Measurements from ENCODE around the gene COL4A6.
"Not testable (repeated sequence)": the region's sequence is repeated elsewhere in the genome, so short reads cannot be mapped to it uniquely, and the experiment has no call there.

COL4A6 gene

DNA sequence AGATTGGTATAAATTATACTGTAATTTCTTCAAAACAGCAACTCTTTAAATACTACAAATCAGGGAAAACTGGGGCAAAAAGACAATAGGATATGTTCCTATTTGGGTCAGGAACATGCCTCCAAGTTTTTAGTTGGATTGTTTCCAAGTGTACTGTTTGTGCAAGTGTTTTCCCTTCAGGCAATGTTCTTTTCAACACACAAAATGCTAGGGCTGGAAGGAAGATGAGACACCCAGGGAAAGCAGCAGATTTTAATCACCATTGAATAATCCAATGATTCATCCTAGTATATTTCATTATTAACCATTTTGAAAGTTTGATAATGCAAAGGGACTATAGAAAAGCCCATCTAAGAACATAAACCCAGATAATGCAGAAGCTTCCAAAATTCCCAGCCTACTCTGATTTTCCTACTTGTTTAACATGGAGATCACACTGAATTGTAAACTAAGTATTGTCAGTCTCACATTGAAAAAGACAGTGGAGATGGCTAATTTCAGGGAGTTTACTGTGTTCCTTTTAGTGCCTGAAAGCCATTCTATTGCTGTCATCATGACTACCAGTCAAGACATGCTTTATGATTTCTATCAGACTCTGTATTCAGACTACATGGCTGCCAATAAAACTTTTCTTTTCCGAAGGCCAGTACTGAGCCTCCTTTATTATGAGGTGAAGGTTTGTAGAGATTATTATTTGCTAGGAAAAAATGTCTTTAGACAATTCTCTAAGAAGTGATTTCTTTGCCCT is 38.6 kb downstream of the COL4A6 start:
- no peak for DNase-seq (ENCODE audit: low read depth in 2 of 3, low spot score in 2 of 3)

DNA sequence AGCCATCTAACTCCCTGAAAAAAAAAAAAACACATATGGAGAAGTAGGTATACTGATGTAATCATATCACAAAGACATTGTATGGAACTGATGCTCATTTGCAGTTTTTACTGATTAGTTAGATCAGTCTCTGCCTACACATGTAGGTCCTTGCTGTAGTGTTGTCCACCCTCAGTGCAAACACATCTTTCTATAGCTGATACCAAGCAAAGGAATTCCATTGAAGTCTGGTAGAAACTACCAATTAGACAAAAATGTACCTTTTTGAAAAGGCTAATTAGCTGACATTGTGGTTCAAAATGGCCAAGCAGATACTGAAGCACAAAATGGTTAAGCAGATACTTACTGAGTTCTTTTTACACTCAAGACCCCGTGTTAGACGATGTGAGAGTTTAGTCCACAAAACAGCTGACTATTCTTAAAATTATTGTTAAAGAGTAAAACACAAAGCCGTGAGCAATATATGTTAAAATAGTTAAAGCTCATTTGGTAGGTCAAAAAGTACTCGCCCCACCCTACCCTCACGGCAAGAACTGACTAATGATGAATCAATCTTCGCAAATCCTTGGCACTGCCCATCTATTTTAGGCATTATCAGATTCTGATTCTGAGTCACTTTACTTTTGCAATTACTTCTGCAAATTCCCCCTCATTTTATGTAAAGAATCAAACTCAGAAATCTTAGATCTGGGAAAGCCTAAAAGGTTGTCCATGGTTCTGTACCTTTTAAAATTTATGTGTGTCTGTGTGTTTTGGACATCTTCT is 40.4 kb downstream of the COL4A6 start:
- DNase-seq (ENCODE audit: low read depth in 2 of 3, low spot score in 2 of 3), result no peak

DNA sequence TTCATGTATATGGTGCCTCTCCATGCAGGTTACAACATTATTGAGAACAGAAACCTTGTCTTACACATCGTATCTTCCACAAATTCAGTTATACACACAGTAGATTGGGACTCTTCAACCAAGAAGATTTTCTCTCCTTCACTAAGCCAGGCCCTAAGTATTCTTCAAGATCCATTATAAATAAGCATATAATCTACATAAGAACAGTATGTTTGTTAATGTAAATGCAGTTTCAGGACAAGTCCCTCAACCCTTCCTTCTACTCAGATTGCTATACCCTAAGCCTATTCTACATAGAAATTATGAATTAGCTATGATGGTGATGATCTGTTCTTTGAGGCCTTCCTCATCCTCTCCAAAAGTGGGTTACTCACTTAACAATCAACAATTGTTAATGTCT is 41.2 kb downstream of the COL4A6 start:
- no peak for DNase-seq (ENCODE audit: low read depth in 2 of 3, low spot score in 2 of 3)

DNA sequence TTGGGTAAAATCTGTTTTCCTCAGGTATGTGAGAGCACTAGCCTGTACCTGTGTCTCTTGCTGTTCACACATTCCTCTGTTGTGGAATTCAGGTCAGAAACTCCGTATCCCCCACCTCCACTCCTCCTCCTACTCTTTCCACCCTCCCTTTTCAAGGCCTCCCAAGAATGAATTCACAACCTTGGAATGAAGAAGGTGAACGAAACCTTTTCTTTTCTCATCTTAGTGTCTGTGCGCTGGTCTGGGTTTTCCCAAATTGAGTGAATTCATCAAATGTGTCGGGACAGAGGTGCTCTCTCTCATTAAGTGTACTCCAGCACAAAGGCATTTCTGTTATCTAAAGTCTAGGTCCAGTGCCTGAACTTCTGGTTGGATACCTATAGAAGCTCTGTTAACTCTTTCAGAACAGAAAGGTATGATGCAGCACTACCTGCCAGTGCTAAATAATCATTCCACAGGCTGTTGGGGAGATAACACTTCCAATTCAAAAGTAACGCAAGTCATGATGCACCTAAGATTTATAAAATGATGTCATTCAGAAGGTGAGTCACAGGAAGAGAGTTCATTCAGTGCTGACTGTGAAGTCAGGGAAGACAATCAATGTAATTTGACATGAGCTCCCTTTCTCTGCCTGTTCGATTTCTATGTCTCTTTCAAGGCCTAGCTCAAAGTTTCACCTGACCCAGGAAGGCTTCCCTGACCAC is 41.9 kb downstream of the COL4A6 start:
- no peak for DNase-seq (ENCODE audit: low read depth in 2 of 3, low spot score in 2 of 3)

DNA sequence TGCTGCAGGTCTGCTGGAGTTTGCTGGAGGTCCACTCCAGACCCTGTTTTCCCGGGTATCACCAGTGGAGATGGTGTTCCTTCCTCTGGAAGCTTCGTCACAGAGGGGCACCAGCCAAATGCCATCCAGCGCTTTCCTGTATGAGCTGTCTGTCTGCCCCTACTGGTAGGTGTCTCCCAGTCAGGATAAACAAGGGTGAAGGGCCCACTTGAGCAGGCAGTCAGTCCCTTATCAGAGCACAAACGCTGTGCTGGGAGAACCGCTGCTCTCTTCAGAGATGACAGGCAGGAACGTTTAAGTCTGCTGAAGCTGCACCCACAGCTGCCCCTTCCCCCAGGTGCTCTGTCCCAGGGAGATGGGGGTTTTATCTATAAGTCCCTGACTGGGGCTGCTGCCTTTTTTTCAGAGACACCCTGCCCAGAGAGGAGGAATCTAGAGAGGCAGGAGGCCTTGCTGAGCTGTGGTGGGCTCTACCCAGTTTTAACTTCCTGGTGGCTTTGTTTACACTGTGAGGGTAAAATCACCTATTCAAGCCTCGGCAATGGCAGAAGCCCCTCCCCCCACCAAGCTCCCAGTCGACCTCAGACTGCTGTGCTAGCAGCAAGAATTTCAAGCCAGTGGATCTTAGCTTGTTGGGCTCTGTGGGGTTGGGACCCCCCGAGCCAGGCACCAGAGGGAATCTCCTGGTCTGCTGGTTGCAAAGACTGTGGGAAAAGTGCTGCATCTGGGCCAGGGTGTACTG is 47.1 kb downstream of the COL4A6 start:
- DNase-seq (ENCODE audit: low read depth in 2 of 3, low spot score in 2 of 3), result not testable (repeated sequence)

DNA sequence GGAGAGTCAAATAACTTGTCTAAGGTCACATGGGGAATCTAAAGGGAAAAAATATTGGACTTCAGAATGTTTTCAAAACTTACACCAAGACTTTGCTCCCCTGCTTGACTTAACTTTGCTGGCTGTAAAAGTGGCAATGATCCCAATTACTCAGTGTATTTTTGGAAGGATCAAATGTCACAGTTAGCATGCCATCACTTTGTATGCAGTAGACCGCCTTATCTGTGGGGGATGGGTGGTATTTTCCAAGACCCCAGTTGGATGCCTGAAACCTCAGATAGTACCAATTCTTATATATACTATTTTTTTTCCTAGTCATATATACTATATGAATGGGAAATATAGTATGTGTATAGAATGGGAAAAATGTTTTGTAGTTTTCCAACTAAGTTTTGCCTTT is 53.4 kb downstream of the COL4A6 start:
- no peak for DNase-seq (ENCODE audit: low read depth in 2 of 3, low spot score in 2 of 3)

DNA sequence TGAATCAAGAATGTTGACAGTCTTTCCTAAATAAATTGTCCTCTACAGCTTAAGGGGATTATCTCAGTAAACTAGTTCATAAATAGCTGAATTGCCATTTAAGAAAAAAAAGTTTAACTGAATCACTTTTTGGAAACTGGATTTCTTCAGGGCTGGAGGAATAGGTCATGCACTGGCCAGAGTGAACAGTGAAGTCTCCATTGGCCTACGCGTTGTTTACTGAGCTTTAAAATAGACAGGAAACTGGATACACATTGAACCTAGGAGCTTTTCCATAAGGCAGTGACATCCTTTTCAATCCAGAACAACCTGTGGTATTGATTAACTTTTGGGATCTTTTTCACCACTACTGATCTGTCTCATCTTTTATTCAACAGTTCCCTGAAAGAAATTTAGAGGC is 58.0 kb downstream of the COL4A6 start:
- no peak for DNase-seq (ENCODE audit: low read depth in 2 of 3, low spot score in 2 of 3)

DNA sequence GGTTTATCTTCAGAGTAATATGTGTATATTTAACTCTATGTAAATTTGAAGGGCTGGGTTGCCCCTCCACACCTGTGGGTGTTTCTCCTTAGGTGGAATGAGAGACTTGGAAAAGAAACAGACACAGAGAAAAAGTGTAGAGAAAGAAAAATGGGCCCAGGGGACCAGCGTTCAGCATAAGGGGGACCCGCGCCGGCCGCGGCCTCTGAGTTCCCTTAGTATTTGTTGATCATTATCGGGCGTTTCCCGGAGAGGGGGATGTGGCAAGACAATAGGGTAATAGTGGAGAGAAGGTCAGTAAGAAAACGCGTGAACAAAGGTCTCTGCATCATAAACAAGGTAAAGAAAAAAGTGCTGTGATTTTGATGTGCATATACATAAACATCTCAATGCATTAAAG is 61.4 kb downstream of the COL4A6 start:
- not testable (repeated sequence) for DNase-seq (ENCODE audit: low read depth in 2 of 3, low spot score in 2 of 3)

DNA sequence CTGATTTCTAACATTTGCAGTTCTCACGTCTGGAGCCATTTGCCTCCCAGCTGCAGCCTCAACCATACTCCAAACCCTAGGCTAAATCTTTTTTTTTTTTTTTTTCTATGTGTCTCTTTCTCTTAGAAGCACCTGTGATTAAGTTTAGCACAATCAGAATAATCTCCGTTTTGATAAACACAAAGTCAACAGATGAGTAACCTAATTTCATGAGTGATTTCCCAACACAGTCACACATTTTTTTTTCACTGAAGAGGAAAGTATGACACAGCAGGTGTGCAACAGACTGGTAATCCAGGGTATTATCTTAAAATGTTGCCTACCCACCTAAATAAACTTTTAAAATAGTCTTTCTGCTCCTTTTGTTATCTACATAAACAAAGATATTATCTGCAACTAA is 62.6 kb downstream of the COL4A6 start:
- not testable (repeated sequence) for DNase-seq (ENCODE audit: low read depth in 2 of 3, low spot score in 2 of 3)

DNA sequence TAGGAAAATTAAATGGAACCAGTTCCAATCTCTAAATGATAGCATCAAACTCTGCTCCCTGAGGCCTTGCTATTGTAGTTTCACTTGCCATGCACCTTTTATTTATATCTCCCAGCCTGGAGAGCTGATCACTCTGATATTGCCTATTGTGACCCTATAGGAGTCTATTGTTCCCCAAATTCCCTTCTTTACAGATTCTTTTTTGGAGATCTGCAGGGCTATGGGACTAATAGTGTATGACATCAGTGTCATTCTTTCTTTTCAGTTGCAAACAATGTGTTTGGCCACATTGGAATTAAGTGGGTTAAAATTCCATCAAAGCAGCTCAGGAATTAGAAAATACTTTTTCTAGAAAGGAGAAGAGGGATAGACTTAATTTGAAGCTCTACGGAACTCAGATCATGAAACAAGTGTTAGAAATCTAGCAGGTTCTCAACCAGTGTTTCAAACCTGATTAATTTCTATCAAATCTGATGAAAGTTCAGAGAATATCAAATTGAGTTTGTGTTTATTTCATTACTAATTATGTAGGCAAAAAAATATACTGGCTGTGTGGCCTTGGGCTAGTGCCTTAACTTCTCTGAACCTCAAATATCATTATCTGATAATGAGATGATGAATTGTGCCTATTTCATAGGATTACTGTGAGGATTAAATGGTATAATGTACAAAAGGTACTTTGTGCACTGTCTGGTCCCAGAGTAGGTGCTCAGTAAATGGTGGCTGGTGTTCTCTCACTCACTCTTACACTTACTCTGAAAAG is 71.4 kb downstream of the COL4A6 start:
- no peak for DNase-seq (ENCODE audit: low read depth in 2 of 3, low spot score in 2 of 3)

DNA sequence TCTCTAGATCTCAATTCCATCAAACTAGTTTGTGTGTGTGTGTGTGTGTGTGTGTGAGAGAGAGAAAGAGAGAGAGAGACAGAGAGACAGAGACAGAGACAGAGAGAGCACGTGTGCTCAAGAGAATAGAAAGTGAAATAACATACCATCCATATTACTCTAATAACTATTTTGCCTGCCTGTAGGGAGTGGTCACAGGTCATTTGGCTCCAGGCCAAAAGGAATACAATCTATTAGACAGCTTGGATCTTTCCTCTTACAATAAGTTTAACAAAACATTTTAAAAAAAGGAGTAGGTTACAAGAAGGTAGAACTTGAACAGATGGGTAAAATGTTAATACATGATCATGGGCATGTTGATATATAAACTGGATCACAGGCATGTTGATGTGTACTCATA is 76.2 kb downstream of the COL4A6 start:
- no peak for DNase-seq (ENCODE audit: low read depth in 2 of 3, low spot score in 2 of 3)

DNA sequence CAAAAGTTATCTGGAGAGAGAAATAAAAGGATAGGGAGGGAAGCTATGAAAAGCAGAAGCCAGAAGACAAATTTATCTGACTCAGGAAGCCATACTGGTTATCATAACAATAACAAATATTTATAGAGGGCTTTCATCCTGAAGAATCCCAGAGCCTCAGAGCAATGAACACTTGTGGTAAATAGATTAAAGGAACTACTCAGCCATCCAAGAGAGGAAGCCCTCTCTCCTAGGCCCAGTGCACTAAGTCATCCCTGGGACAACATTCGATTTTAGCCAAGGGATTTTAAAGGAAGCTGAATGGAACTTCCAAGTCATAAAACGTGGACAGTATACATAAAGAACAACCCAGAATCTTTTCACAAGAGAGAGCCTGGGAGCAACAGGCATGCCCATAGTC is 76.9 kb downstream of the COL4A6 start:
- no peak for DNase-seq (ENCODE audit: low read depth in 2 of 3, low spot score in 2 of 3)

DNA sequence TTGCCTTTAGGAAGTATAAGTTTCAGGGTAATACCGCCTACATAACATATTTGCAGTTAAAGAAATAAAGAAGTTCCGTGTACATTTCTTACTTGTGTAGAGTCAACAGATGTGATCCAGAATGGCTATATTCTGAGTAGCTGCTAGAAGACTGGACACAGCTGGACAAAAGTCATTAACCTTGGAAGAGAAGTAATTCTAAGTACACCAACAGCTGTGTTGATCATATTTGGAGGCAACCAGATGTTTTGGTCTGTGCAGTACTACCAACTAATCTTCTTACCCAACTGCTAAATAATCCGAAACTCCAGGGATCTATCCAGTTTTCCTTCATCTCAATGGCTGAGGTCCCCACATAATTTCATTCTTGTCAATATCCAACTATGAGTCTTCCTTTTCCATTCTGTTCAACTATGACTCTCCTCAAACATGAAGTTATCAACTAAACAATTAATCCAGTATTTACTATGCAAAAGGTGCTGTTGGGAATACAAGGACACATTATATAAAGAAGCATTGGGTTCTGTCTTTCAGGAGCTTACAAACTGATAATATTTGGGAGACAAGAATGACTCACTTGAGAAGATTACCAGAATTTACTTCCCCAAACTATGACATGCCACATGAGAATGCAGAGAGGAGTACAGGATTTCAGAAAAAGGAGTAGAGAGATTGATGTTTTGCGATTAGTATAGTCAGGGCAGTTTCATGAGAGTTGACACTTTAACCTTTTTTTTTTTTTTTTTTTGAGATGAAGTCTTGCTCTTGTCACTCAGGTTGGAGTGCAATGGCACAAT is 78.2 kb downstream of the COL4A6 start:
- DNase-seq (ENCODE audit: low read depth in 2 of 3, low spot score in 2 of 3), result no peak

DNA sequence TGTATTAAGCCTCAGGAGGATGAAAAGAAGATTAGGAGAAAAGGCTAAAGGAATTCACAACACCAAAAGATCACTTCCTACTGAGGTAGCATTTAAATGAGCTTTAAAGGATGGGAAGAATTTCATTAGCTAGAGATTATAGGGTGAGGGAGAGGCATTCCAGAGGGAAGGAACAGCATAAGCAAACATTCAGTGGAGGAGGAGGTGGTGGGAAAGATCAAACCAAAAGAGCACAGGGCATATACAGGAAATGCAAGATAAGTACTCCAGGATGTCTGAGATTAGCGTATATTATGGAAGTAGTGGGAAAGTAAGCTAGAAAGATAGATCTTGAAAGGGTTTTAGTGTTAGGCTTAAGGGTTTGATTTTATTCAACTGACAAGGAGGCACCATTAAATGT is 84.8 kb downstream of the COL4A6 start:
- no peak for DNase-seq (ENCODE audit: low read depth in 2 of 3, low spot score in 2 of 3)

DNA sequence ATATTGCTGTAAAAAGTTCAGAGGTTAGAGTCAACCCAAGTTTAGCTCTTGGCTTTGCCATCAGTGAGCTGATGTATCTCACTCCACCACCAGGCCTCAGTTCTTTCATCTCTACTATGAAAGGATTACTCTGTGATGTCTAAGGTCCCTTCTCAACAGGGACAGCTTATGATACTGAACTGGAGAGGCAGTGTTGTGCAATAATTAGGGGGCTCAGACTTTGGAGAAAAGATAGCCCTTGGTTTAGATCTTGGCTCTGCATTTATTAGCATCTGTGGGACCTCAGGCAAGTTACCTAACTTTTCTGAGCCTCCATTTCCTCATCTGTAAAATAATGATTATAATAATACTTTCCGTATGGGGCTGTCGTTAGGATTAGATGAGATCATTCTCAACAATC is 89.0 kb downstream of the COL4A6 start:
- DNase-seq (ENCODE audit: low read depth in 2 of 3, low spot score in 2 of 3), result no peak

DNA sequence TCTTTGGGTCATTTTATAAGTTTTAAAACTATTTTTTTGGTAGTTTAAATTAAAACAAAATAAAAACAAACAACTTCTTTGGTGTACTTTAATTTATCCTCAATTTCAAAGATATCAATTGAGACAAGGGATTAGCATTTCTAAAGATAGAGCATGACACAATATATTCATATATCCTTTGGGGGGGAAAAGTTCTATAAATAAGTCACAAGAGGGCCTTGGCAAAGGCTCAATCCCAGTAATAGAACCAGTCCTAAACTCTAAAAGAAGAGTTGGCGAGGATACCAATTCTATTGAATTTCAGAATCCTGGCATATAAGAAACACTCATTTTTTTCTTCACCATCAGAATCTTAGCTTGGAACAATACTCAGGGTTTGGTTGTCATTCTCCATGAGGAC is 89.7 kb downstream of the COL4A6 start:
- no peak for DNase-seq (ENCODE audit: low read depth in 2 of 3, low spot score in 2 of 3)

DNA sequence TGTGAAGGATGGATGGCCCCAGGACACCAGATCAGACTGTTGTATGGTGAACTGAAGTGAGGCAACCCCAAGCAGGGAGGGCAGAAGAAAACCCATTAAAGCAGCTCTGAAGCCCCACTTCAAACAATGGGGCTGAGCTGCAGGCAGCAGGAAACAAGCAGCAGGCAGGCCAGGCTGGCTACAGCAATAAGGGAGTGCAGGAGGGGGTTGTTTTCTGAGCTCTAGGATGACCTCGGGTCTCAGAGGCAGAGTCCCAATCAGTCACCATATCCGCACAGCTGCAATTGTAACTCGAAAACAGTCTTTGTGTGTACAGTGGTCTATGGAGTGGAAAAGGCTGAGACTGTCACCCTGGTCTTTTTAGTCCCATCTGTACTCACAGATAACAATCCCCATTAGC is 90.4 kb downstream of the COL4A6 start:
- no peak for DNase-seq (ENCODE audit: low read depth in 2 of 3, low spot score in 2 of 3)

DNA sequence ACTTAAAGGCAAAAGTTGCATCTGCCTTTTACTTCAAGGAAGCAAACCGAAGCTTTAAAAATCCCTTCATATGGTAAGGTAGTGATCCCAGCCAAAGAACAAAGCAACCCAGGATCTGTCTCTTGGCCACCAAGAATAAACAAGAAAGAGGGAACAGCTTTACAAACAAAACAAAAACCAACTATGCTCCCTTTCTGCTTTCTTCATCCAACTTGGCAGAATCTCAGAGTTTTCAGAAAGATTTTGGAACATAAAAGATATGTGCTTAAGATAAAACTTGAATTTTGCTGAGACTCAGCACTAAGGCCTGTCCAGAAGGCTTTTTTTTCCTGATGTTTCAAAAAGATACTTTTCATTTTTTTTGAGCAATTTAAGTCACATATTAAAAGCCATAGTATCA is 94.0 kb downstream of the COL4A6 start:
- DNase-seq (ENCODE audit: low read depth in 2 of 3, low spot score in 2 of 3), result no peak

DNA sequence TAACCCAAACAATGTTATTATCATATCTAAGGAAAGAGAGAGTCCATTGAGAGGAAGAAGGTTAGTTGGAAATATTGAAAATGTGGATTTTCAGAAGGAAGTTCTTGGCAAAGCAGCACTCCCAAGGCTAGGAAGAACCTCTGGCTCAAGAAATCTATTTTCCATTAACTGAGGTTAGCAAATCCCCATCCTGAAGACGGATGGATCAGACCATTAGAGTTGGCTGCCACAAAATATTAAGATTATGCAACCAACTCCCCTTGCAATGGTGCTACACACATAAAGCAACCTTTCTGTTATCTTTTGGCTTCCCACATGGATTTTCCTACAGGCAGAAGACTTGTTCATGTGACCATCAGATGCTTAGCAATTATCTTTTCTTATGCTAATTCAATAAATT is 96.3 kb downstream of the COL4A6 start:
- no peak for DNase-seq (ENCODE audit: low read depth in 2 of 3, low spot score in 2 of 3)

DNA sequence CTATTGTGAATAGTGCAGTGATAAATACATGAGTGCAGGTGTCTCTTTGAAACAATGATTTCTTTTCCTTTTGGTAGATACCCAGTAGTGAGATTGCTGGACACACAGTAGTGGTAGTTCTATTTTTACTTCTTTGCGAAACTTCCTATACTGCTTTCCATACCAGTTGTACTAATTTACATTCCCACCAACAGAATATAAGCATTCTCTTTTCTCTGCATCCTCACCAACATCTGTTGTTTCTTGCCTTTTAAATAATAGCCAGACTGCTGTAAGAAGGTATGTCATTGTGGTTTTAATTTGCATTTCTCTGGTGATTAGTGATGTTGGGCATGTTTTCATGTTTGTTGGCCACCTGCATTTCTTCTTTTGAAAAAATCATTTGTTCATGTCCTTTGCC is 105.9 kb downstream of the COL4A6 start:
- no peak for DNase-seq (ENCODE audit: low read depth in 2 of 3, low spot score in 2 of 3)
